Dermis microvascular lymphatic vessel endothelial cell (primary cell): Measurements from ENCODE around the gene LEMD2. TPM values are rescaled to one million over a fixed set of nuclear protein-coding genes. Genes with fewer than 3 reads are reported as not detected.

ENCODE experiments used
- DNase-seq, 2 donors: peaks; one replicate each; pipeline versions ENCODE4 v3.0.0 to v3.0.0-alpha.2; 2010; ENCODE audit warnings: low read depth in 2 of 2
- total RNA-seq: library from RNA; depleted of rRNA; stranded (reverse); fragments of >200 nt; gene quantifications from 2 replicates; pipeline ENCODE4 v1.2.1, GENCODE V29; 2014

LEMD2 gene
- total RNA-seq, 1 donor from 2014 or later = 24.6 TPM

GRCh38 chr6:33797626-33798342 is 8.9 kb upstream of the LEMD2 start:
- DNase-seq = no peak

GRCh38 chr6:33794910-33795623 is 6.1 kb upstream of the LEMD2 start:
- DNase-seq = no peak

GRCh38 chr6:33792981-33793380 is 4.1 kb upstream of the LEMD2 start:
- DNase-seq = no peak

GRCh38 chr6:33791620-33792019 is 2.7 kb upstream of the LEMD2 start:
- DNase-seq = no peak

- no peak for DNase-seq
These were observed 2.0 kb upstream of the LEMD2 start for GRCh38 chr6:33790910-33791309.

GRCh38 chr6:33790379-33790778 is 1.4 kb upstream of the LEMD2 start:
- no peak for DNase-seq

- no peak for DNase-seq
These were observed 593 bp upstream of the LEMD2 start for GRCh38 chr6:33789550-33789895.

- DNase-seq = peak; percentile 47 to 87
These were observed 806 bp downstream of the LEMD2 start for GRCh38 chr6:33787954-33788693.

- peak in 1 of 2 donors; percentile 63 for DNase-seq
These were observed 1.5 kb downstream of the LEMD2 start for GRCh38 chr6:33787346-33787953.

GRCh38 chr6:33786736-33787135 is 2.2 kb downstream of the LEMD2 start:
- no peak for DNase-seq

- peak in 1 of 2 donors; percentile 68 for DNase-seq
These were observed 3.2 kb downstream of the LEMD2 start for GRCh38 chr6:33785778-33786177.

- no peak for DNase-seq
These were observed 4.1 kb downstream of the LEMD2 start for GRCh38 chr6:33784787-33785186.

- DNase-seq = no peak
These were observed 5.0 kb downstream of the LEMD2 start for GRCh38 chr6:33783781-33784520.

GRCh38 chr6:33782561-33782960 is 6.4 kb downstream of the LEMD2 start:
- no peak for DNase-seq

- DNase-seq = peak in 1 of 2 donors; percentile 90
These were observed 7.6 kb downstream of the LEMD2 start for GRCh38 chr6:33781131-33781975.

GRCh38 chr6:33779895-33780294 is 9.0 kb downstream of the LEMD2 start:
- no peak for DNase-seq

- DNase-seq = peak in 1 of 2 donors; percentile 29
These were observed 9.6 kb downstream of the LEMD2 start for GRCh38 chr6:33779290-33779689.

- no peak for DNase-seq
These were observed 10.3 kb downstream of the LEMD2 start for GRCh38 chr6:33778444-33779121.
